Hepatocyte (in vitro differentiated cells): ENCODE data around the gene HPF1.

Experiments
- CTCF ChIP-seq: fragments of 200-600 bp; sonication (generic); IDR thresholded peaks from 2 replicates; pipeline ENCODE4 v1.5.1; 2016; ENCODE audit warnings: antibody characterized with exemption, mild to moderate bottlenecking; ENCODE audit not compliant: poor library complexity
- EZH2 ChIP-seq: fragments of 200-600 bp; sonication (generic); IDR thresholded peaks from 2 replicates; pipeline ENCODE4 v1.6.1; 2016; ENCODE audit warnings: antibody characterized with exemption, mild to moderate bottlenecking, borderline replicate concordance
- EZH2phosphoT487 ChIP-seq: fragments of 200-600 bp; sonication (generic); IDR thresholded peaks from one replicate; pipeline ENCODE4 v1.6.1; 2018; ENCODE audit warnings: antibody characterized with exemption, mild to moderate bottlenecking, low read depth, moderate library complexity; ENCODE audit not compliant: unreplicated experiment, severe bottlenecking

GRCh38 chr4:169707958-169708643, 49.6 kb downstream of the HPF1 start:
- TF ChIP-seq CTCF (no peak), EZH2phosphoT487 (no peak), EZH2 (no peak)
